GM23248 (cell line): ENCODE results near the gene EBF3. TPM values are rescaled to one million over a fixed set of nuclear protein-coding genes. Genes with fewer than 3 reads are reported as not detected.

ENCODE experiments used
- DNase-seq: peaks from one replicate; pipeline ENCODE4 v3.0.0-alpha.2; 2015
- H2AFZ ChIP-seq: fragments of 200-600 bp; sonication (generic); 2 replicates; pipeline ENCODE4 v1.6.1; 2016; ENCODE audit warnings: antibody characterized with exemption
- H3F3A ChIP-seq: fragments of 200-600 bp; sonication (generic); 2 replicates; pipeline ENCODE4 v1.6.1; 2016; ENCODE audit warnings: mild to moderate bottlenecking, antibody characterized with exemption, mixed run types; ENCODE audit not compliant: insufficient read depth
- H3K27ac ChIP-seq: fragments of 200-600 bp; sonication (generic); 2 replicates; pipeline ENCODE4 v1.5.1; 2016; ENCODE audit warnings: mild to moderate bottlenecking
- H3K27me3 ChIP-seq: fragments of 200-600 bp; sonication (generic); replicated peaks from 2 replicates; pipeline ENCODE4 v1.6.1; 2016; ENCODE audit warnings: mild to moderate bottlenecking; ENCODE audit not compliant: insufficient read depth
- H3K36me3 ChIP-seq: fragments of 200-600 bp; sonication (generic); 2 replicates; pipeline ENCODE4 v1.6.1; 2016; ENCODE audit warnings: low read depth, mild to moderate bottlenecking
- H3K4me1 ChIP-seq: fragments of 200-600 bp; sonication (generic); 2 replicates; pipeline ENCODE4 v1.6.1; 2016; ENCODE audit warnings: mild to moderate bottlenecking; ENCODE audit not compliant: insufficient read depth
- H3K4me2 ChIP-seq: fragments of 200-600 bp; sonication (generic); one replicate; pipeline ENCODE4 v1.6.1; 2016; ENCODE audit warnings: mild to moderate bottlenecking; ENCODE audit not compliant: unreplicated experiment
- H3K4me3 ChIP-seq: fragments of 200-600 bp; sonication (generic); 2 replicates; pipeline ENCODE4 v1.5.1; 2016; ENCODE audit warnings: mild to moderate bottlenecking
- H3K79me2 ChIP-seq: fragments of 200-600 bp; sonication (generic); 2 replicates; pipeline ENCODE4 v1.6.1; 2016; ENCODE audit warnings: mild to moderate bottlenecking; ENCODE audit not compliant: insufficient read depth
- H3K9ac ChIP-seq: fragments of 200-600 bp; sonication (generic); 2 replicates; pipeline ENCODE4 v1.6.1; 2016; ENCODE audit warnings: mild to moderate bottlenecking
- H3K9me2 ChIP-seq: fragments of 200-600 bp; sonication (generic); 2 replicates; pipeline ENCODE4 v1.6.1; 2016; ENCODE audit warnings: mixed run types, mild to moderate bottlenecking, moderate library complexity; ENCODE audit not compliant: insufficient read depth
- H3K9me3 ChIP-seq: fragments of 200-600 bp; sonication (generic); one replicate; pipeline ENCODE4 v1.6.1; 2017; ENCODE audit warnings: low read depth
- H4K20me1 ChIP-seq: fragments of 200-600 bp; sonication (generic); 2 replicates; pipeline ENCODE4 v1.6.0; 2016; ENCODE audit not compliant: insufficient read depth
- EZH2 ChIP-seq: fragments of 200-600 bp; sonication (generic); IDR thresholded peaks from 2 replicates; pipeline ENCODE4 v1.6.1; 2018; ENCODE audit warnings: antibody characterized with exemption, mild to moderate bottlenecking; ENCODE audit not compliant: insufficient read depth, poor library complexity, severe bottlenecking
- EZH2phosphoT487 ChIP-seq: fragments of 200-600 bp; sonication (generic); IDR thresholded peaks from 2 replicates; pipeline ENCODE4 v1.6.1; 2018; ENCODE audit warnings: antibody characterized with exemption, moderate library complexity, mild to moderate bottlenecking, low read depth; ENCODE audit not compliant: insufficient read depth
- WGBS, 2 experiments: methylation state at CpG; one replicate each; pipeline ENCODE4 v1.1.6; 2015 to 2017; ENCODE audit warnings: low lambda C conversion rate in 2 of 2, low coverage in 1 of 2; ENCODE audit errors: missing lambda C conversion rate in 2 of 2; 5-methylcytosine and 5-hydroxymethylcytosine counted together
- in situ Hi-C: fragments of 300-500 bp; cut with MboI; formaldehyde crosslinking; loops from 2 replicates; pipeline ENCODE4 v1.15.0; 2020
- polyA plus RNA-seq: library from polyadenylated mRNA; unstranded; fragments of >200 nt; fragmentation: Nextera tagmentation; extraction: Ambion mirVana; gene quantifications from 2 replicates; pipeline ENCODE4 v1.2.1, GENCODE V29; 2016
- total RNA-seq: library from RNA; depleted of rRNA; stranded (reverse); fragments of >200 nt; shearing (Covaris generic); gene quantifications from 2 replicates; pipeline ENCODE4 v1.2.3, GENCODE V29; 2014

EBF3 gene
- total and polyA plus RNA-seq, 2 experiments from 2014 or later = 0.15 to 0.43 TPM

DNA sequence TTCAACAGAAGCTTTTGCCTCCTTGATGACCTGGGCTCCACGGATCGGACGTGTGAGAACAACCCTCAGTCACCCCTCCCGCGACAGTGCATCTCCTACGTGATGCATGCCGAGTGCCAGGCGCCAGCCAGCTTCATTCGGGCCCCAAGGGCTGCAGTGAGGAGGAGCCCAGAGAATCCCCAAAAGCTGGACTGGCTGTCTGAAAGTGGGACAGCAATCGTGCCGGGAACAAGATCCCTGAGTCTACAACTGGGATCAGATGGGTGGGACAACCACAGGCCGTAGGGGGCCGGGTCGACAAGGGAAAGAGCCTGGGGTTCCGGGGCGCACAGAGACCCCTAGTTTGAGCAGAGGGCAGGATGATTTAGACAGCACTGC lies 27.2 kb downstream of the EBF3 start:
- Histone ChIP-seq H3K9me3 (no peaks in the 10 kb centered on the region), H3F3A (no peaks in the 10 kb centered on the region), H2AFZ (no peak overlapping the region), H3K4me2 (no peak overlapping the region), H3K4me3 (no peak overlapping the region), H3K4me1 (no peaks in the 10 kb centered on the region), H3K27ac (no peak overlapping the region), H4K20me1 (no peaks in the 10 kb centered on the region), H3K9me2 (no peaks in the 10 kb centered on the region), H3K36me3 (no peaks in the 10 kb centered on the region), H3K27me3 (no peaks in the 10 kb centered on the region; the same call in 1 of the 2 replicates), H3K79me2 (no peaks in the 10 kb centered on the region), H3K9ac (no peak overlapping the region)
- DNase-seq = no peak
- TF ChIP-seq EZH2phosphoT487 = no peak
- TF ChIP-seq EZH2 = no peak
- in situ Hi-C loops = no loop called here
- WGBS, 2 experiments = 73% methylated on average over 16 of the region's 16 CpGs

DNA sequence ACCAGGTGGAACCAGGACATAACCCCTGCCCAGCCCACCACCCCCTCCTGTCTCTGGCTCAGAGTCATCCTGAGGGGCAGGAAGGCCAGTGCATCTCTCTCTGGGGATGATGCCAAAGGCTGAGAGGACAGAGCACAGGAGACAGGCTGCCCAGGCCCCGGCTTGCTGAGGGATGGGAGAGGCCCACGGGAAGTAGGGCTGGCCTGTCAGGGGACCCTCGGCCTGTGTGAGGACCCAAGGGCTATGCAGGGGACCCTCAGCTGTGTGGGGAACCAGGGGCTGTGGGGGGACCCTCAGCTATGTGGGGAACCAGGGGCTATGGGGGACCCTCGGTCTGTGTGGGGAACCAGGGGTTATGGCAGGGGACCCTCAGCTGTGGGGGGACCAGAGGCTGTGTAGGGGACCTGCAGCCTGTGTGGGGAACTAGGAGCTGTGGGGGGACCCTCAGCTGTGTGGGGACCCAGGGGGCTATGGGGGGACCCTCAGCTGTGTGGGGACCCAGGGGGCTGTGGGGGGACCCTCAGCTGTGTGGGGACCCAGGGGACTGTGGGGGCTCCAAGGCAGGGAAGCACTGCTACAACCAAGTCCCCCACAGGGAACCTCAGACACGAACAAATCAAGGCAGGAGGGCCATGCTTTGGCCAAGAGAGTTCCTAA lies 27.7 kb downstream of the EBF3 start:
- Histone ChIP-seq H3K36me3 (no peaks in the 10 kb centered on the region), H4K20me1 (no peaks in the 10 kb centered on the region), H2AFZ (no peak overlapping the region), H3K4me3 (no peak overlapping the region), H3K79me2 (no peaks in the 10 kb centered on the region), H3K4me2 (no peak overlapping the region), H3K27me3 (no peaks in the 10 kb centered on the region; the same call in 1 of the 2 replicates), H3K9me3 (no peaks in the 10 kb centered on the region), H3F3A (no peaks in the 10 kb centered on the region), H3K4me1 (no peaks in the 10 kb centered on the region), H3K9me2 (no peaks in the 10 kb centered on the region), H3K27ac (no peak overlapping the region), H3K9ac (no peak overlapping the region)
- no peak for DNase-seq
- TF ChIP-seq EZH2phosphoT487 = no peak
- no peak for TF ChIP-seq EZH2
- in situ Hi-C loops = no loop called here
- 45 to 58% methylated on average over 3 to 5 of the region's 5 CpGs for WGBS, 2 experiments

DNA sequence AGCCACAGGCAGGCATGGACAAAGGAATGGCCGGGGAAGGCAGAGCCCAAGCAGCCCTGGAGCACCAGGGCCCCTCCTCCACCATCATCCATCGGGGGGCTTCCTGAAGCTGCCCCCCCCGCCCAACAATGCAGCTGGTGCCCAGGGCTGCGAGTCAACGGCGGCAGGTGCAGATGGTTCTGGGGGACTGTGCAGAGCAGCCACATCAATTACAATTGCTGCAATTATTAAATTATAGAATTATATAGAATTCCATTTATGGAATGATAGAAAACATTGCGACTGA lies 28.3 kb downstream of the EBF3 start:
- in situ Hi-C loops = no loop called here
- DNase-seq = no peak
- H4K20me1 ChIP-seq = no peaks in the 10 kb centered on the region
- H3K9me3 ChIP-seq = no peaks in the 10 kb centered on the region
- no peaks in the 10 kb centered on the region for H3K79me2 ChIP-seq
- H2AFZ ChIP-seq = no peak overlapping the region
- no peak overlapping the region for H3K27ac ChIP-seq
- no peaks in the 10 kb centered on the region for H3F3A ChIP-seq
- no peaks in the 10 kb centered on the region for H3K4me1 ChIP-seq
- no peaks in the 10 kb centered on the region for H3K36me3 ChIP-seq
- TF ChIP-seq EZH2phosphoT487 = no peak
- TF ChIP-seq EZH2 = no peak
- H3K4me2 ChIP-seq = no peak overlapping the region
- 66 to 75% methylated on average over 7 of the region's 7 CpGs for WGBS, 2 experiments
- H3K9ac ChIP-seq = no peak overlapping the region
- no peaks in the 10 kb centered on the region for H3K9me2 ChIP-seq
- no peak overlapping the region for H3K4me3 ChIP-seq
- H3K27me3 ChIP-seq = no peaks in the 10 kb centered on the region; the same call in 1 of the 2 replicates

DNA sequence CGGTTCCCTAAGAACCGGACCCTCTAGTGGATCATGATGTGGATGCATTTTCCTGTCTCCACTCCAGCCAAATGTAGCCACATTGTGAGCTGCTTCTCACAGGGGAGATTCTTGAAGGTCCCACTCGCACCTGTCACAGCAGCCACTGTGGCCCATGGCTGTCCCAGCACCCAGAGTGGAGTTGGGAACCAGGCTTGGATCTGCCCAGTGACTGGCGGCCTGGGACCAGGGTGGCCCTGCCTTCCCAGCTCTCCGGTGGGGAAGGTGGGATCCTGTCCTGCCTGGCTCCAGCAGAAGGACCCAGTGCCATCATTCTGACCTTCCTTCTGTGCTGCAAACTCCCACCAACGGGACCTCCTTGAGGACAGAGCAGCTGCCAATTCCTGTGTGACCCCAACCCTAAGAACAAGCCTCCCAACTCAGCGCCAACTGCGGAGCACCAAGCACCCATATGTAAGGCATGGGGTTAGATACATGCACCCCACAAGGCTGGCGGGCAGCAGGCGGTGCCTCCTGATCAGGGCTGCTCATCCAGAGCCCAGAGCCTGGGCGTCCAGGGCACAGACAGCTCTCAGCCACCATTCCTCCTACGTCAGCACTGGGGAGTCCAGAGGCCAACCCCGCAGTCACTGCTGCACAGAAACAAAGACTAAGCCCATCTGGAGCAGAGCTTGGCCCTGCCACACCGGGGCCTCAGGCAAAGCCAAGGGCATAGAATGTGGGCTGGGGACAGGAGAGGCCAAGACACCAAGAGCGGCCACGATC lies 28.8 kb downstream of the EBF3 start:
- in situ Hi-C loops = no loop called here
- WGBS, 2 experiments = 67 to 73% methylated on average over 16 of the region's 16 CpGs
- no peak for DNase-seq

More for the DNA sequence above, 28.8 kb downstream of the EBF3 start:
- Histone ChIP-seq H3K9me3 (no peaks in the 10 kb centered on the region), H4K20me1 (no peaks in the 10 kb centered on the region), H3K4me3 (no peak overlapping the region), H3K36me3 (no peaks in the 10 kb centered on the region), H3K27ac (no peak overlapping the region), H3K4me1 (no peaks in the 10 kb centered on the region), H3K9ac (no peak overlapping the region), H2AFZ (no peak overlapping the region), H3K79me2 (no peaks in the 10 kb centered on the region), H3K27me3 (no peaks in the 10 kb centered on the region; the same call in 1 of the 2 replicates), H3K4me2 (no peak overlapping the region), H3F3A (no peaks in the 10 kb centered on the region), H3K9me2 (no peaks in the 10 kb centered on the region)
- TF ChIP-seq EZH2 = no peak
- no peak for TF ChIP-seq EZH2phosphoT487
